Stimulated activated memory B cell treated with anti-CD40 and anti-IgM and Interleukin-4, amounts not matched to agents 10 μg/mL and 1 μg/mL and 100 μg/mL, for 72 hours (primary cell): ENCODE measurements around the gene POU2F1.
"Not testable (repeated sequence)": the region's sequence is repeated elsewhere in the genome, so short reads cannot be mapped to it uniquely, and the experiment has no call there.

Experiments used
- ATAC-seq: fragments of 150-1000 bp; cut with Tn5 transposase; 2 replicates; pipeline ENCODE4 v1.10.0; 2021
- H3K27ac Mint-ChIP-seq: one replicate; pipeline ENCODE4 v1.8.0; 2022; ENCODE audit warnings: mild to moderate bottlenecking, mixed read lengths
- H3K27me3 Mint-ChIP-seq: one replicate; pipeline ENCODE4 v1.8.0; 2022; ENCODE audit warnings: mixed read lengths
- H3K36me3 Mint-ChIP-seq: one replicate; pipeline ENCODE4 v1.8.0; 2022; ENCODE audit warnings: mixed read lengths
- H3K4me1 Mint-ChIP-seq: one replicate; pipeline ENCODE4 v1.8.0; 2022; ENCODE audit warnings: mixed read lengths
- H3K4me3 Mint-ChIP-seq: one replicate; pipeline ENCODE4 v1.8.0; 2022; ENCODE audit warnings: mild to moderate bottlenecking, moderate library complexity, mixed read lengths
- H3K9me3 Mint-ChIP-seq: one replicate; pipeline ENCODE4 v1.8.0; 2022; ENCODE audit warnings: mixed read lengths

POU2F1 gene

DNA sequence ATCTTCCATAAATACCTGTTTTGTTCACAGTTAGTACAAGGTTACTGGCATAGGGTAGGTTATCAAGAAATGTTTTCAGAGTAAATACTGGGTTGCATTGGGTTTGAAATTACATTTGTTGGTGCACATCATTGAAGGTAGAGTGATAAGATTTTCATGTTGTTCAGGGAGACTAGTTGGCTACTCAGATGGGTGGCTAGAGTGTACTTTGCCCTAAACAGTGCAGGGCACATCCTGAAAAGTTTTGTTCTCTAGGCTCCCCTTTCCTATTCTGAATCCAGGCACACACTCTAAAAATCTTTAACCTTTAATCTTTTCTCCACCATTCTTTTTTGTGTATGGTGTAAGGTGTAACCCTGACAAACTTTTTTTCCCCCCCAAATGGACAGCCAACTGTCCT, 18.0 kb downstream of the POU2F1 start:
- ATAC-seq, result no peak
- no peaks in the 10 kb centered on the region for H3K27me3 Mint-ChIP-seq

GRCh38 chr1:167239257-167239656, 18.6 kb downstream of the POU2F1 start:
- Mint-ChIP-seq H3K4me1 (peaks cover 25% of the 10 kb centered on the region), H3K4me3 (no peak overlapping the region), H3K27ac (no peak overlapping the region), H3K9me3 (peaks cover 3% of the 10 kb centered on the region), H3K36me3 (peaks cover 7% of the 10 kb centered on the region), H3K27me3 (no peaks in the 10 kb centered on the region)
- no peak for ATAC-seq

More for the DNA sequence above, 18.0 kb downstream of the POU2F1 start:
- no peak overlapping the region for H3K27ac Mint-ChIP-seq
- H3K4me3 Mint-ChIP-seq, result no peak overlapping the region
- H3K36me3 Mint-ChIP-seq, result peaks cover 2% of the 10 kb centered on the region
- peaks cover 30% of the 10 kb centered on the region for H3K4me1 Mint-ChIP-seq
- H3K9me3 Mint-ChIP-seq, result no peaks in the 10 kb centered on the region

DNA sequence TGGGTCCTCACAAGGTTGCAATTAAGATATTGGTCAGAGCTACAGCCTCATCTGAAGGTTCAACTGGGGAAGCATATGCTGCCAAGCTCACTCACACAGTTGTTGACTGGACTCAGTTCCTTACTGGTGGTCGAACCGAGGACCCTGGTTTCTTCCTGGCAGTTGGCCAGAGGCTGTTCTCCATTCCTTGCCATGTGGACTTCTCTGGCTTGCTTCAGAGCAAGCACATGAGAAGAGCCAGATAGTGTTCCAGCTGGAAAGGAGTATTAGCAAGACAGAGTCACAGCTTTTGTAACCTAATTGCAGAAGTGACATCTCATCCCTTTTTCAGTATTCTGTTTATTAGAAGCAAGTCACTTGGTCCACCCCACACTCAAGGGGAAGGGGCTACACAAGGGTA, 23.6 kb downstream of the POU2F1 start:
- no peak overlapping the region for H3K27ac Mint-ChIP-seq
- no peaks in the 10 kb centered on the region for H3K27me3 Mint-ChIP-seq

GRCh38 chr1:167245168-167245567, 24.5 kb downstream of the POU2F1 start:
- H3K27ac Mint-ChIP-seq, H3K27me3 Mint-ChIP-seq, H3K36me3 Mint-ChIP-seq, H3K9me3 Mint-ChIP-seq, ATAC-seq, H3K4me3 Mint-ChIP-seq: not testable (repeated sequence)
- H3K4me1 Mint-ChIP-seq, result peaks cover 27% of the 10 kb centered on the region

More for the DNA sequence above, 23.6 kb downstream of the POU2F1 start:
- no peak for ATAC-seq
- Mint-ChIP-seq H3K4me3 (no peak overlapping the region), H3K36me3 (peaks cover 8% of the 10 kb centered on the region), H3K4me1 (peaks cover 21% of the 10 kb centered on the region), H3K9me3 (peaks cover 3% of the 10 kb centered on the region)

DNA sequence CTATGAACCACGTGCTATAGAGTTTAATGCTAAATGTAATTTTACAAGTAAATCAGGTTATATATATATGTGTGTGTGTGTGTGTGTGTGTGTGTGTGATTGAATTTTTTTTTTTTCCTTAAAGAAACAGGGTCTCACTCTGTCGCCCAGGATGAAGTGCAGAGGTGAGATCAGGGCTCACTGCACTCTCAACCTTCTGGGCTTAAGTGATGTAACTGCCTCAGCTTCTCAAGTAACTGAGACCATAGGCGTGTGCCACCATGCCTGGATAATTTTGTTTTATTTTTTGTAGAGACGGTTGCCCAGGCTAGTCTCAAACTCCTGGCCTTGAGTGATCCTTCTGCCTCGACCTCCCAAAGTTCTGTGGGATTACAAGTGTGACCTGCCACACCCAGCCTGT, 26.3 kb downstream of the POU2F1 start:
- Mint-ChIP-seq H3K27me3 (no peaks in the 10 kb centered on the region), H3K4me1 (peaks cover 27% of the 10 kb centered on the region), H3K36me3 (peaks cover 8% of the 10 kb centered on the region), H3K4me3 (no peak overlapping the region), H3K27ac (peak overlapping the region; percentile 57), H3K9me3 (peaks cover 3% of the 10 kb centered on the region)
- ATAC-seq, result no peak

GRCh38 chr1:167247754-167248153, 27.1 kb downstream of the POU2F1 start:
- Mint-ChIP-seq H3K9me3 (peaks cover 3% of the 10 kb centered on the region), H3K36me3 (peaks cover 8% of the 10 kb centered on the region), H3K4me3 (peak overlapping the region; percentile 45), H3K27ac (peak overlapping the region; percentile 57), H3K27me3 (no peaks in the 10 kb centered on the region), H3K4me1 (peaks cover 28% of the 10 kb centered on the region)
- no peak for ATAC-seq

DNA sequence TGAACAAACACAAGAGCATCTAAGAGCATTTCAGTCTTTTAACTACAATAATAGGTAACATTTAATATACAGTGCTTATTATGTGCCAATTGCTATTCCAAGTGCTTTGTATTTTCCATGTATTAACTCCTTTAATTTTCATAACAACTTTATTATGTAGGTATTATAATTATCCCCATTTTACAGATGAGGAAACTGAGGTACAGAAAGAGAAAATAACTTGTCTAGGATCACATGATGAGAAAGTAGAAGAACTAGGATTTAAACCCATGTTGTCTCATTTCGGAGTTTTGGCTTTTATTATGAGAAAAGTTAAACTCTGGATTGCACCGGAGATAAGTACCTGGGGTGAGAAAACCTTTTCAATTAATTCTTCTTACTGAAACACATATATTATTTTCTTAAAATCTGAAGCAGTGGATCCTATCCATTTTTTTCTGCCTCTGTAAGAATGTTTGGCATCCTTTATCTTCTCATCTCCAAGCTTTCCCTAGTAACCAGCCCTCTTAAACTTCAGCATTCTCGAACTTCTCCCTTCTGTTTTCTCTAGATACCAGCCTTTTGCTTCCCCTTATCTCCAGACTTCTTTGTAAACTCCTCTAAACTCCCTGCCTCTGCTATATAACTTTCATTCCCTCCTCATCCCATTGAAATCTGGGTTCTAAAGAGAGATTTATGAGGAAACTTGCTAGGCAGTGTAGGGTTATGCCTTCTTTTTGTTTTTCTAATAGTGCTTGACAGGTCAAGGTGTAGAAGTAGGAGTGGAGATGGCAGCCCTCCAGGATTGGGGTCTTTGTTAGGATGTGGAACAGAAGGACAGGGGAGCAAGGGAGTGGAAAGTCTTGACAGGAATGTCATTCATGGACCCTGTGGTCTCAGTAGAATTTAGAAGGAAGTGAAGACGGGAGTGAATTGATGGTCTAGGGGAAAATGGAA, 28.3 kb downstream of the POU2F1 start:
- Mint-ChIP-seq H3K9me3 (peaks cover 1% of the 10 kb centered on the region), H3K4me1 (peaks cover 35% of the 10 kb centered on the region), H3K27me3 (no peaks in the 10 kb centered on the region), H3K27ac (no peak overlapping the region), H3K36me3 (peaks cover 3% of the 10 kb centered on the region), H3K4me3 (no peak overlapping the region)
- ATAC-seq, result no peak

- H3K9me3 Mint-ChIP-seq, result no peaks in the 10 kb centered on the region
- H3K4me1 Mint-ChIP-seq, result peaks cover 35% of the 10 kb centered on the region
- no peak overlapping the region for H3K4me3 Mint-ChIP-seq
- no peaks in the 10 kb centered on the region for H3K36me3 Mint-ChIP-seq
- no peak overlapping the region for H3K27ac Mint-ChIP-seq
- ATAC-seq, result no peak
- no peaks in the 10 kb centered on the region for H3K27me3 Mint-ChIP-seq
These were observed 29.0 kb downstream of the POU2F1 start for GRCh38 chr1:167249702-167250101.

- Mint-ChIP-seq H3K27me3 (no peaks in the 10 kb centered on the region), H3K9me3 (no peaks in the 10 kb centered on the region), H3K4me3 (no peak overlapping the region), H3K36me3 (peaks cover 5% of the 10 kb centered on the region), H3K27ac (no peak overlapping the region), H3K4me1 (peaks cover 42% of the 10 kb centered on the region)
- no peak for ATAC-seq
These were observed 29.8 kb downstream of the POU2F1 start for GRCh38 chr1:167250482-167250881.

- Mint-ChIP-seq H3K4me1 (peaks cover 52% of the 10 kb centered on the region), H3K36me3 (peaks cover 10% of the 10 kb centered on the region), H3K9me3 (no peaks in the 10 kb centered on the region), H3K4me3 (no peak overlapping the region), H3K27ac (no peak overlapping the region), H3K27me3 (no peaks in the 10 kb centered on the region)
- ATAC-seq, result no peak
These were observed 30.8 kb downstream of the POU2F1 start for GRCh38 chr1:167251472-167251871.

GRCh38 chr1:167252986-167253385, 32.3 kb downstream of the POU2F1 start:
- H3K27me3 Mint-ChIP-seq, result no peaks in the 10 kb centered on the region
- no peak for ATAC-seq
- no peak overlapping the region for H3K4me3 Mint-ChIP-seq
- peaks cover 10% of the 10 kb centered on the region for H3K36me3 Mint-ChIP-seq
- no peaks in the 10 kb centered on the region for H3K9me3 Mint-ChIP-seq
- H3K4me1 Mint-ChIP-seq, result peaks cover 42% of the 10 kb centered on the region
- H3K27ac Mint-ChIP-seq, result no peak overlapping the region

DNA sequence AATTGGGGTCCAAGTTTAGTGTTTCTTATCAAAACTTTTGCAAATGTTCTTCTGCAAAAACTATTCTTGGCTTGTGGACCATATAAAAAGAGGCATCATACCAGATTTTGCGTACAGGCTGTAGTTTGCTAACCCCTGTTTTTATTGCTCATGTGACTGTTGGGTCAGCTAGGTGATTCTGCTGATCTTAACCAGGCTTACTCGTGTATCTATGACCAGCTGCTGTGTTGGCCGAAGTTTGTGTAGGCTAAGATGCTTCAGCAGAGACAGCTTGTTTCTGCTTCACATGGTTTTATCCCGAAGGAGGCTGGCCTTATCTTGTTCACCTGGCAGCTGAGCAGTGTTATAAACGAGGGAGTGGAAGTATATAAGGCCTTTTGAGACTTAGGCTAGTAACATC, 38.2 kb downstream of the POU2F1 start:
- Mint-ChIP-seq H3K36me3 (peaks cover 15% of the 10 kb centered on the region), H3K4me3 (no peak overlapping the region), H3K9me3 (no peaks in the 10 kb centered on the region), H3K27ac (no peak overlapping the region), H3K4me1 (peaks cover 33% of the 10 kb centered on the region), H3K27me3 (no peaks in the 10 kb centered on the region)
- ATAC-seq, result no peak

- Mint-ChIP-seq H3K9me3 (no peaks in the 10 kb centered on the region), H3K27ac (no peak overlapping the region), H3K4me1 (peaks cover 15% of the 10 kb centered on the region), H3K4me3 (no peak overlapping the region), H3K27me3 (no peaks in the 10 kb centered on the region), H3K36me3 (peaks cover 5% of the 10 kb centered on the region)
- ATAC-seq, result no peak
These were observed 42.1 kb downstream of the POU2F1 start for GRCh38 chr1:167262836-167263235.

DNA sequence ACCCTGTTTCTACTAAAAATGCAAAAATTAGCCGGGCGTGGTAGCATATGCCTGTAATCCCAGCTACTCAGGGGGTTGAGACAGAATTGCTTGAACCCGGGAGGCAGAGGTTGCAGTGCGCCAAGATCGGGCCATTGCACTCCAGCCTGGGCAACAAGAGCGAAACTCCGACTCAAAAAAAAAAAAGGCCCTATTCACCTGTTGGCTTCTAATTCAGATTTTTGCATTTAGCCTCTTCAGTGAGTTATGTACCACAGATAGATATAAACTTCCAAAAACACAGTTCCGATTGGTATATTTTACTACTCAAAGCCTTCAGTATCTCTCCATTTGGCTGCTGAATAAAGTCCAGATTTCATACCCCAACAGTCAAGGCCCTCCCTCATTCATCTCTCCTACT, 42.7 kb downstream of the POU2F1 start:
- no peaks in the 10 kb centered on the region for H3K9me3 Mint-ChIP-seq
- H3K27ac Mint-ChIP-seq, result no peak overlapping the region
- peaks cover 5% of the 10 kb centered on the region for H3K36me3 Mint-ChIP-seq
- peaks cover 18% of the 10 kb centered on the region for H3K4me1 Mint-ChIP-seq
- H3K27me3 Mint-ChIP-seq, result no peaks in the 10 kb centered on the region
- no peak for ATAC-seq
- H3K4me3 Mint-ChIP-seq, result no peak overlapping the region

- H3K27ac Mint-ChIP-seq, result no peak overlapping the region
- peaks cover 23% of the 10 kb centered on the region for H3K4me1 Mint-ChIP-seq
- H3K9me3 Mint-ChIP-seq, result no peaks in the 10 kb centered on the region
- no peaks in the 10 kb centered on the region for H3K27me3 Mint-ChIP-seq
- peak; percentile 75 for ATAC-seq
- H3K36me3 Mint-ChIP-seq, result peaks cover 5% of the 10 kb centered on the region
- H3K4me3 Mint-ChIP-seq, result no peak overlapping the region
These were observed 43.3 kb downstream of the POU2F1 start for GRCh38 chr1:167263819-167264464.

- no peak for ATAC-seq
- Mint-ChIP-seq H3K27ac (no peak overlapping the region), H3K4me1 (peaks cover 21% of the 10 kb centered on the region), H3K9me3 (no peaks in the 10 kb centered on the region), H3K36me3 (peaks cover 6% of the 10 kb centered on the region), H3K4me3 (no peak overlapping the region), H3K27me3 (no peaks in the 10 kb centered on the region)
These were observed 46.3 kb downstream of the POU2F1 start for GRCh38 chr1:167266965-167267364.
